Astrocyte of the cerebellum (primary cell): ENCODE data around the gene GLOD5.

ENCODE experiments used
- DNase-seq: peaks from one replicate; pipeline ENCODE4 v3.0.0-alpha.2; 2011; ENCODE audit warnings: low read depth
- H3K4me3 ChIP-seq: 2 replicates; pipeline ENCODE4 v1.5.1; 2011; ENCODE audit warnings: mild to moderate bottlenecking, low read depth, low read length, moderate library complexity
- CTCF ChIP-seq: IDR thresholded peaks from 2 replicates; pipeline ENCODE4 v1.5.1; 2012; ENCODE audit warnings: low read length, low read depth, moderate library complexity, mild to moderate bottlenecking; ENCODE audit errors: missing control alignments
- in situ Hi-C: cut with HindIII; loops from 2 replicates; pipeline ENCODE4 v1.10.0; 2017; ENCODE audit warnings: low sequenced_read_pairs

Gene GLOD5

GRCh38 chrX:48761674-48762471 lies at the start of gene GLOD5:
TSS of gene GLOD5 (plus strand) at chrX:48761747. CDS start at chrX:48761791, 44 bp downstream.
- no peak for DNase-seq
- H3K4me3 ChIP-seq = no peak within 1 kb of the TSS
- no peak for TF ChIP-seq CTCF
- in situ Hi-C loops = loop anchor here (5.0 kb wide), 1 partner anchor 60 kb away; no protein-coding TSS in a partner anchor

GRCh38 chrX:48711929-48712505 lies 49.5 kb upstream of the GLOD5 start:
- no peak for TF ChIP-seq CTCF
- in situ Hi-C loops = no loop called here
- no peak overlapping the region for H3K4me3 ChIP-seq
- no peak for DNase-seq

GRCh38 chrX:48713847-48714246 lies 47.7 kb upstream of the GLOD5 start:
- H3K4me3 ChIP-seq = no peak overlapping the region
- DNase-seq = no peak
- TF ChIP-seq CTCF = no peak
- in situ Hi-C loops = no loop called here

GRCh38 chrX:48714573-48714972 lies 47.0 kb upstream of the GLOD5 start:
- no peak for TF ChIP-seq CTCF
- no peak overlapping the region for H3K4me3 ChIP-seq
- in situ Hi-C loops = no loop called here
- DNase-seq = no peak

GRCh38 chrX:48715072-48715471 lies 46.5 kb upstream of the GLOD5 start:
- no peak for DNase-seq
- in situ Hi-C loops = no loop called here
- TF ChIP-seq CTCF = no peak
- H3K4me3 ChIP-seq = no peak overlapping the region

GRCh38 chrX:48715876-48716502 lies 45.6 kb upstream of the GLOD5 start:
- no peak overlapping the region for H3K4me3 ChIP-seq
- DNase-seq = peak; percentile 35
- TF ChIP-seq CTCF = no peak
- in situ Hi-C loops = no loop called here
